ENCODE measurements around the gene CFAP119. TPM values are rescaled to one million over a fixed set of nuclear protein-coding genes. Genes with fewer than 3 reads are reported as not detected.

CFAP119 gene
- polyA plus RNA-seq, 3 donors = 2.4 to 25.3 (median 3.5) TPM

- DNase-seq = peak; percentile 51 to 85 (median 83)
- Histone ChIP-seq H3K9me3 (replicated peaks in 1 of 2; ENCODE audit: control insufficient read depth in 1 of 2, insufficient read depth in 1 of 2, low read length in 2 of 2) (no peaks in the 10 kb centered on the region), H4K20me1 (ENCODE audit: insufficient read depth, low read length) (peaks cover 16% of the 10 kb centered on the region), H2AFZ (ENCODE audit: insufficient read depth, low read depth, low read length, poor library complexity, severe bottlenecking) (no peak overlapping the region), H3K27me3 (ENCODE audit: control insufficient read depth in 2 of 2, insufficient read depth in 2 of 2, low read length in 2 of 2) (no peaks in the 10 kb centered on the region), H3K79me2 (ENCODE audit: insufficient read depth, low read length) (peaks cover 35% of the 10 kb centered on the region), H3K9ac (ENCODE audit: insufficient read depth, low read length, poor library complexity, severe bottlenecking) (no peak overlapping the region), H3K4me3 (replicated peaks in 1 of 3; ENCODE audit: low read depth in 2 of 3, low read length in 3 of 3) (peak overlapping the region in 1 of 3 experiments; percentile 17), H3K36me3 (replicated peaks in 1 of 2; ENCODE audit: control insufficient read depth in 1 of 2, insufficient read depth in 2 of 2, low read length in 2 of 2) (peaks cover 57 to 78% of the 10 kb centered on the region in 2 donors), H3K4me2 (replicated peaks; ENCODE audit: extremely low read depth, low read length, poor library complexity, severe bottlenecking) (peak overlapping the region; percentile 17), H3K4me1 (ENCODE audit: control insufficient read depth in 1 of 2, insufficient read depth in 2 of 2, low read length in 2 of 2) (peaks cover 39 to 42% of the 10 kb centered on the region in 2 donors), H3K27ac (ENCODE audit: low read depth in 1 of 2, low read length in 2 of 2) (peak overlapping the region in 1 of 2 donors; percentile 70)
- 55% methylated on average over 13 of the region's 17 CpGs for WGBS (ENCODE audit: insufficient coverage)
- H3K4me3 Mint-ChIP-seq = peak overlapping the region in 1 of 2 donors; percentile 26
- no peak for TF ChIP-seq CTCF (IDR thresholded peaks at IDR 0.05)
- peaks cover 45 to 77% of the 10 kb centered on the region in 2 donors for H3K36me3 Mint-ChIP-seq
- peaks cover 36% of the 10 kb centered on the region for H3K4me1 Mint-ChIP-seq
- H3K27me3 Mint-ChIP-seq (ENCODE audit: low read depth in 3 of 3) = peaks cover 0 to 2% (median 0%) of the 10 kb centered on the region in 3 donors
- H3K27ac Mint-ChIP-seq = peak overlapping the region in 6 of 7 donors; percentile 43 to 72 (median 66)
- peaks cover 0 to 4% (median 0%) of the 10 kb centered on the region in 7 donors for H3K9me3 Mint-ChIP-seq
- intact Hi-C loops (cut with micrococcal nuclease) = no loop called here
These were observed 32.8 kb downstream of the CFAP119 start for GRCh38 chr16:30728899-30729672.

GRCh38 chr16:30728321-30728720, 33.5 kb downstream of the CFAP119 start:
- Mint-ChIP-seq H3K27ac (peak overlapping the region; percentile 21 to 79 (median 61)), H3K27me3 (ENCODE audit: low read depth in 3 of 3) (peaks cover 0 to 4% (median 3%) of the 10 kb centered on the region in 3 donors), H3K9me3 (peaks cover 0 to 5% (median 0%) of the 10 kb centered on the region in 7 donors), H3K4me3 (no peak overlapping the region), H3K4me1 (peaks cover 44% of the 10 kb centered on the region), H3K36me3 (peaks cover 46 to 77% of the 10 kb centered on the region in 2 donors)
- Histone ChIP-seq H2AFZ (ENCODE audit: insufficient read depth, low read depth, low read length, poor library complexity, severe bottlenecking) (no peak overlapping the region), H3K27me3 (ENCODE audit: control insufficient read depth in 2 of 2, insufficient read depth in 2 of 2, low read length in 2 of 2) (no peaks in the 10 kb centered on the region), H3K27ac (ENCODE audit: low read depth in 1 of 2, low read length in 2 of 2) (peak overlapping the region in 1 of 2 donors; percentile 70), H3K4me3 (replicated peaks in 1 of 3; ENCODE audit: low read depth in 2 of 3, low read length in 3 of 3) (no peak overlapping the region), H3K9me3 (replicated peaks in 1 of 2; ENCODE audit: control insufficient read depth in 1 of 2, insufficient read depth in 1 of 2, low read length in 2 of 2) (no peaks in the 10 kb centered on the region), H3K4me2 (replicated peaks; ENCODE audit: extremely low read depth, low read length, poor library complexity, severe bottlenecking) (no peak overlapping the region), H3K4me1 (ENCODE audit: control insufficient read depth in 1 of 2, insufficient read depth in 2 of 2, low read length in 2 of 2) (peaks cover 47 to 50% of the 10 kb centered on the region in 2 donors), H3K36me3 (replicated peaks in 1 of 2; ENCODE audit: control insufficient read depth in 1 of 2, insufficient read depth in 2 of 2, low read length in 2 of 2) (peaks cover 57 to 78% of the 10 kb centered on the region in 2 donors), H3K9ac (ENCODE audit: insufficient read depth, low read length, poor library complexity, severe bottlenecking) (no peak overlapping the region), H4K20me1 (ENCODE audit: insufficient read depth, low read length) (peaks cover 16% of the 10 kb centered on the region), H3K79me2 (ENCODE audit: insufficient read depth, low read length) (peaks cover 41% of the 10 kb centered on the region)
- no peak for DNase-seq
- intact Hi-C loops (cut with micrococcal nuclease) = no loop called here
- no peak for TF ChIP-seq CTCF (IDR thresholded peaks at IDR 0.05)
- 100% methylated on average over 1 of the region's 6 CpGs for WGBS (ENCODE audit: insufficient coverage)
